Activated CD4-positive, alpha-beta T cell treated with anti-CD3 and anti-CD28 coated beads, Interleukin-2, amount 10 ng/mL, durations not matched to agents 24 days and 14 days (primary cell): Measurements from ENCODE around the gene FAM168A. TPM values are rescaled to one million over a fixed set of nuclear protein-coding genes. Genes with fewer than 3 reads are reported as not detected.

Experiments
- DNase-seq: peaks from one replicate; pipeline ENCODE4 v3.0.0; 2022
- H3K27ac Mint-ChIP-seq: one replicate; pipeline ENCODE4 v1.8.0; 2022; ENCODE audit warnings: mild to moderate bottlenecking, mixed read lengths
- H3K27me3 Mint-ChIP-seq: one replicate; pipeline ENCODE4 v1.8.0; 2022; ENCODE audit warnings: mixed read lengths
- H3K36me3 Mint-ChIP-seq: one replicate; pipeline ENCODE4 v1.8.0; 2022; ENCODE audit warnings: low read depth, mild to moderate bottlenecking, mixed read lengths
- H3K4me1 Mint-ChIP-seq: one replicate; pipeline ENCODE4 v1.8.0; 2021; ENCODE audit warnings: mixed read lengths
- H3K4me3 Mint-ChIP-seq: one replicate; pipeline ENCODE4 v1.8.0; 2022; ENCODE audit warnings: mild to moderate bottlenecking, moderate library complexity, mixed read lengths
- H3K9me3 Mint-ChIP-seq: one replicate; pipeline ENCODE4 v1.8.0; 2021; ENCODE audit warnings: mixed read lengths
- intact Hi-C: fragments of 100-400 bp; cut with micrococcal nuclease; formaldehyde crosslinking; loops from one replicate; pipeline ENCODE4 v1.15.1; 2023
- total RNA-seq: library from RNA; stranded (reverse); gene quantifications from 2 replicates; pipeline ENCODE4 v1.2.3, GENCODE V29; 2022

FAM168A gene, protein sequence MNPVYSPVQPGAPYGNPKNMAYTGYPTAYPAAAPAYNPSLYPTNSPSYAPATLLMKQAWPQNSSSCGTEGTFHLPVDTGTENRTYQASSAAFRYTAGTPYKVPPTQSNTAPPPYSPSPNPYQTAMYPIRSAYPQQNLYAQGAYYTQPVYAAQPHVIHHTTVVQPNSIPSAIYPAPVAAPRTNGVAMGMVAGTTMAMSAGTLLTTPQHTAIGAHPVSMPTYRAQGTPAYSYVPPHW
- 17.4 and 19.8 TPM in 2 replicates for total RNA-seq

DNA sequence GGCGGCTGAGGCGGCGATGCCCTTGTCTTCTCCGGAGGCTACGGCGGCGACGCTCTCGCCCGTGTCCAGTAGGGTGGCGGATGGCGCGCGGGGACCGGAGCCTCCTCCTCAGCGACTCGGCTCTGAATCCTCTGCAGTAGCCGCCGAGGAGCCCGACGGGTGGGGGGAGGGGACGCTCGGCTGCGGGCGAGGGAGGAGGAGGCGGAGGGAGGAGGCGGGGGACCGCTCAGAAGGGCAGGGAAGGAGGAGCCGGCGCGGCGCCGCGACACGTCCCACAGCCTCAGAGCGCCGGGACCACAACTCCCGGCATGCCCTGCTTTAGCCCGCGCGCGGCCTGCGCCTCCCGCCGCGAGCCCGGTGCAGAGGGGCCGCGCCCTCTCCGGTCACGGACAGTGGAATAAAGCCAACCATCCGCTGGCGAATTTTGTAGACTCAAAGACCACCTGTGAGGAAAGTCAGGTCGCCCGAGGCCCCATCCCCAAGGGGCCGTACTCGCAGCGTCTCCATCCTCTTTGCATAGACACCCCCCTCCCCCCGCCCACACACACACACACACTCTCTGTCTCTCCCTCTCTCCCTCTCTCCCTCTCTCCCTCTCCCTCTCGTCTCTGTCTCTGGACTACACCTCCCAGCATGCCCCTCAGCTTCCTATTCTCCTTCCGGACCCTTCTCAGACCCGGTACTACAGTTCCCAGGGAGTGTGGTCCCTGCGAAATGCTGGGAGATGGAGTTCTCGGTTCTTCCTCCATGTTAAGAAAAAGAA lies at the start of gene FAM168A:
Gene FAM168A (minus strand): TSS at position 157 of the 763 bp plus-strand sequence. CDS start 129,638 bp downstream, outside the sequence.
- no peaks in the 10 kb centered on the region for H3K27me3 Mint-ChIP-seq
- H3K9me3 Mint-ChIP-seq = no peaks in the 10 kb centered on the region
- peak within 1 kb of the TSS; percentile 92 for H3K27ac Mint-ChIP-seq
- intact Hi-C loops = loop anchor here (1.0 to 5.0 kb wide), 6 partner anchors 19 to 574 kb away; partner anchors contain the start of genes C2CD3, PLEKHB1, PPME1 and RAB6A
- H3K36me3 Mint-ChIP-seq = peaks cover 8% of the 10 kb centered on the region
- DNase-seq = peak; percentile 96
- H3K4me1 Mint-ChIP-seq = peaks cover 42% of the 10 kb centered on the region
- peak within 1 kb of the TSS; percentile 93 for H3K4me3 Mint-ChIP-seq

DNA sequence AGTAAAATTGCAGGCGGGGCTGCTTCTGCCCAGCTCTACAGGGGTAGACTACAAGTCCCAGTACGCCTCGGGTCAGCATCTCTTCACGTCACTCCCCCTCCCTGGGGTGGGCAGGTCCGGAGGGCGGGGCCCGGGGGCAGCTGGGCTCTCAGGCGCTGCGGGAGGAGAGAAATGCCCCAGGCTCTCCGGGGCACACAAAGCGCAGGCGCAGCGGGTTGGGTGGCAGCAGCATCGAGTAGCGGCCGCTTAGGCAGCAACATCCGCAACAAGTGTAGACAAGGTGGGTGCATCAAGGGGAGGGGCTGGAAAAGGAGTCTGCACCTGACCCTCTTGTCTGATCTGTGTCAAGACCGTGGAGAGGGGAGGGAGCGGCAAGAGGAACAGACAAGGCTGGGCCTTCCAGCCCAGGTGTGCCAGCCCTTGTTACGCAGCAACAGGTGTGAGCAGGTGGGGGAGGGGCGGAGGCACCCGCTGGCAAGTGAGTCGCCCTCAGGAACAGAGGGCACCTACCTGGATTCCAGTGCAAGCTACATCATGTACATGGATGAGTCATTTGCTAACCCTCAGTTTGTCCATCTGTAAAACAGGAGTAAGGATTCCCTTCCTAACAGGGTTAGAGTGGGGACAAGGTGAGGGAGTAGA lies 49.7 kb upstream of the FAM168A start:
- Mint-ChIP-seq H3K36me3 (no peaks in the 10 kb centered on the region), H3K27ac (no peak overlapping the region)

DNA sequence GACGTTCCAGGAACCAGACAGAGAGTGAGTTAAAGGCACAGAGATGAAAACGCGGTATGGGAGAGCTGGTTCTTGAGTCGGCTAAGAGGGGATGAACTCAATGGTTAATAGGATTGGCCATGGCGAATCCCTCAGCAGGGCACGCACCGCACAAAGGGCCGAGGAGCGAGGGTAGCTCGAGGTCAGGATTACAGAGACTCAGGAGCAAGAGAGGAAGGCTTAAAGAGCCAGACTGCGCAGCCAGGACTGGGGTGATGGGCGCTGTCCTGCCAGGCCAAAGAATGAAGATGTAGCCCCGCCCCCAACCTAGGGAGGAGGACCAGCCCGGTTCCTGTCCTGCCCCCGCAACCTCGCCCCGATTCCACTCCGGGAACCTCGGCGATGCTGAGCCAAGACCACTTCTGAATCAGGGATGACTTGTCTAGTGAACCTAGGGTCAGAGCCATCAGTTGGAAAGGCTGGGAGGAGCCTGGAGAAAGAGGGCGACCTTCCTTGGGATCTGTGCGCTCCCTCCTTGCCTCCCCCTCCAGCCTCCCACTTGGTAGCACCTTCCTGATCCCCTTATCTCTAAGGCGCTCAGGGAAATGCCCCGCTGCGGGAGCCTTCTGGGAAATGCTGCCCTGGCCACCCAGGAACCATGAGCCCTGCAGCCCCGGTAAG lies 48.2 kb upstream of the FAM168A start, which contains the start of gene PLEKHB1:
Gene PLEKHB1 (plus strand): TSS at position 610 of the 660 bp plus-strand sequence. CDS start 28 bp downstream, at position 638.
- H3K4me3 Mint-ChIP-seq = peak within 1 kb of the TSS; percentile 75
- H3K27me3 Mint-ChIP-seq = peaks cover 3% of the 10 kb centered on the region
- DNase-seq = no peak
- no peaks in the 10 kb centered on the region for H3K36me3 Mint-ChIP-seq
- no peak within 1 kb of the TSS for H3K27ac Mint-ChIP-seq
- intact Hi-C loops = loop anchor here (2.0 kb wide), 1 partner anchor 47 kb away; the partner anchor contains the start of gene FAM168A
- peaks cover 11% of the 10 kb centered on the region for H3K4me1 Mint-ChIP-seq
- H3K9me3 Mint-ChIP-seq = no peaks in the 10 kb centered on the region

More for the DNA sequence above, 49.7 kb upstream of the FAM168A start:
- intact Hi-C loops = loop anchor here (2.0 kb wide), 1 partner anchor 49 kb away; the partner anchor contains the start of gene FAM168A
- peak; percentile 96 for DNase-seq
- H3K9me3 Mint-ChIP-seq = no peaks in the 10 kb centered on the region
- H3K27me3 Mint-ChIP-seq = peaks cover 3% of the 10 kb centered on the region
- H3K4me1 Mint-ChIP-seq = peaks cover 11% of the 10 kb centered on the region
- H3K4me3 Mint-ChIP-seq = peak overlapping the region; percentile 75

DNA sequence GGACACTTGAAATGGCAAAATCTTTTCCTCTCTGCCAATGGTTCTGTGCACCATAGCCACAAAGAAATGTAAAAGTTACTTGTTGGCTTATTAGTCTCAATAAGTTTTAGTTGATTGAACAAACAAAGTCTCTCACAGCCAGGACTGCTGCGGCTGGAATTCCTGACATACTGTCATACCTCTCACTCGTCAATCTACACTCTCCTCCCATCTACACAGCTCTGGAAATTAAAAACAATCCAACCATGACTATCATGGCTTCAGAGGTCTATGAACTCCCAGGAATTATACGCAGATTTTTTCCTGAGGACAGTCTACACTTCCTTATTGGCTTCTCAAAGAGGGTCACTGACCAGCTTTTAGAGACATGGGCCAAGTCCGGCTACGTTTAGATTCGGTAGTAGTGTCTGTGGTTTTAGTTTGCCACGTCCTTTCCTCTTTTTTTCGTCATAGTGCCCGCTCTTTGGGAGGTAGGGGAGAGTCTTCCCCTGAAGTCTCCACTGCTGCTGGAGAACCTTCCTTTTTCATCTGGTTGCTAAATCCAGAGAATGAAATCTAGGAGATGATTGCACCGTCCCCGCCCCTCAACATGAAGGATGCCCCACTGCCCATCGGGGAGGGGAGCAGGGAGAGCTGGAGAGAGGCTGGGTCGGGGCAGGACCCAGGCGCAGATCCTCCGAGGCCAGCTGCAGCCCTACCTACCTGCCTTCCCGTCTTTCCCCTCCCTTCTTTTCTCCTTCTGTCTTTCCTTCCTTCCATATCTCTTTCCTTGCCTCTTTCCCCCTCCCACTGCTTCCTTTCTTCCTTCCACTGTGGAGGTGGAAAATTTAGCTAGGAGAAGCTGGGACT lies 47.4 kb upstream of the FAM168A start:
- Mint-ChIP-seq H3K9me3 (no peaks in the 10 kb centered on the region), H3K27ac (no peak overlapping the region), H3K4me1 (peaks cover 16% of the 10 kb centered on the region), H3K27me3 (peaks cover 3% of the 10 kb centered on the region), H3K36me3 (no peaks in the 10 kb centered on the region), H3K4me3 (no peak overlapping the region)
- no peak for DNase-seq
- intact Hi-C loops = no loop called here

DNA sequence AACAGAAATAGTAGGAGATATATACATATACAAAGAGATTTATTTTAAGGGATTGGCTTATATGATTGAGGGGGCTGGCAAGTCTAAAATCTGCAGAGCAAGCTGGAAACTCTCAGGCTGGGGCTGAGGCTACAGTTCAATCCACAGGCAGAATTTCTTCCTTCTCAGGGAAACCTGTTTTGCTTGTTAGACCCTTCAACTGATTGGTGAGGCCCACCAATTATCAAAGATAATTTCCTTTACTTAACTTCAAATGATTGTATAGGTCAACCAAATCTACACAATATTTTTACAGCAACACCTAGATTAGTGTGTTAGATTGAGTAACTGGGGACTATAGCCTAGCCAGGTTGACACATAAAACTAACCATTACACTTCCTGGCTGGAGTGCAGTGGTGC lies 43.8 kb upstream of the FAM168A start:
- Mint-ChIP-seq H3K27me3 (peaks cover 3% of the 10 kb centered on the region), H3K4me3 (no peak overlapping the region), H3K36me3 (no peaks in the 10 kb centered on the region), H3K27ac (no peak overlapping the region), H3K4me1 (peaks cover 6% of the 10 kb centered on the region), H3K9me3 (no peaks in the 10 kb centered on the region)
- intact Hi-C loops = no loop called here
- DNase-seq = no peak

DNA sequence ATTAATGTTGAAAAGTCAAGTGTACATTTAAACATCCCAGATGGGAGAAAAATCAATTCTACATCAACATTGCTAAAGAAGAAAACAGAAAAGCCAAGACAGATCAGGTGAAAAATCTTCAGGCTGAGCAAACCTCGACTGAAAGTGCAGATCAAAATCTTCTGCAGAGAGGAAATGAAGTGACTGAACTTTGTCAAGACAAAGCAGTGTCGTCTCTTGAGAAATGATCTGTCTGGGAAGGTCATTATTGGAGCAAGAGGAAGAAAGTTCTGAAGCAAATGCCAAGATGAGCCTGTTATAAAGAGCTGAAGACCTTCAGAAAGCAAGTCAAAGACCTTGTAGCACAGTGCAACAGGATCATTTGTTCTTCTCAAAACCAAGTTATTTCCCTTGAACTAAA lies 42.7 kb upstream of the FAM168A start:
- no peak overlapping the region for H3K27ac Mint-ChIP-seq

DNA sequence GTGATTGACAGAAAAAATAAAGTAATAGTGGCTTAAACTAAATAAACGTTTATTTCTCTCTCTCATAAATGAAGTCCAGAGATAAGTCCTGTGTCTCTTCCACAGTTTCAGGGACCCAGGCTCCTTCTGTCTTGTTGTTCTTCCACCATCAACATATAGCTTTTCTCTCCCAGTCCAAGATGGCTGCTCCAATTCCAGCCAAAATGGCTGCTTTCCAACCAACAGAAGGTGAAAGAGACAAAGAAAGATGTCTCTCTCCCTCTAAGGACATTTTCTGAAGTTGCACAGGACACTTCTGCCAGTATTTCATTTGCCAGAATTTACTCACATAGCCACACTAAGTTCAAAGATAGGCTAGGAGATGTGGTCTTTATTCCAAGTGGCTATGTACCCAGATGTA lies 39.1 kb upstream of the FAM168A start:
- intact Hi-C loops = no loop called here
- H3K9me3 Mint-ChIP-seq = peaks cover 3% of the 10 kb centered on the region
- no peaks in the 10 kb centered on the region for H3K27me3 Mint-ChIP-seq
- no peak overlapping the region for H3K27ac Mint-ChIP-seq
- H3K4me1 Mint-ChIP-seq = peaks cover 10% of the 10 kb centered on the region
- no peak overlapping the region for H3K4me3 Mint-ChIP-seq
- H3K36me3 Mint-ChIP-seq = no peaks in the 10 kb centered on the region
- no peak for DNase-seq

More for the DNA sequence above, 42.7 kb upstream of the FAM168A start:
- DNase-seq = no peak
- Mint-ChIP-seq H3K36me3 (no peaks in the 10 kb centered on the region), H3K4me1 (peaks cover 6% of the 10 kb centered on the region), H3K4me3 (no peak overlapping the region), H3K9me3 (peaks cover 3% of the 10 kb centered on the region), H3K27me3 (peaks cover 3% of the 10 kb centered on the region)
- intact Hi-C loops = no loop called here

DNA sequence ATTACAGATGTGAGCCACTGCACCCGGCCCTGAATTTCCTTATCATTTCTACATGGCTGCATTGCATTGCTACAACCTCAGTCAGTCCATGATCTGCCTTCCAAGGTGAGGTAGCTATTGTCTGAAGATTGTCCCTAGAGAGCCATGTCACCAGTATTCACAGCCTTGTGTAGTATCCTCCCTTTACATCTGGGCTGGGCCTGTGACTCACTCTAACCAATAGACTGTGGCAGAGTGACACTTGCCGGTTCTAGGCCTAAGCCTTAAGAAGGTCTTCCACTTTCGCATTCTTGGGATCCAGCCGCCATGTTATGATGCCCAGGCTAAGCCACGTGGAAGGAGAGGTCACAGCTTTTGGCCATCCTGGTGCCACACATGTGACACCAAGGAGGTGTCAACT lies 38.3 kb upstream of the FAM168A start:
- no peaks in the 10 kb centered on the region for H3K36me3 Mint-ChIP-seq
- peaks cover 10% of the 10 kb centered on the region for H3K4me1 Mint-ChIP-seq
- no peaks in the 10 kb centered on the region for H3K27me3 Mint-ChIP-seq
- no peak overlapping the region for H3K27ac Mint-ChIP-seq
- intact Hi-C loops = no loop called here
- H3K9me3 Mint-ChIP-seq = peaks cover 3% of the 10 kb centered on the region
- no peak for DNase-seq
- H3K4me3 Mint-ChIP-seq = no peak overlapping the region

DNA sequence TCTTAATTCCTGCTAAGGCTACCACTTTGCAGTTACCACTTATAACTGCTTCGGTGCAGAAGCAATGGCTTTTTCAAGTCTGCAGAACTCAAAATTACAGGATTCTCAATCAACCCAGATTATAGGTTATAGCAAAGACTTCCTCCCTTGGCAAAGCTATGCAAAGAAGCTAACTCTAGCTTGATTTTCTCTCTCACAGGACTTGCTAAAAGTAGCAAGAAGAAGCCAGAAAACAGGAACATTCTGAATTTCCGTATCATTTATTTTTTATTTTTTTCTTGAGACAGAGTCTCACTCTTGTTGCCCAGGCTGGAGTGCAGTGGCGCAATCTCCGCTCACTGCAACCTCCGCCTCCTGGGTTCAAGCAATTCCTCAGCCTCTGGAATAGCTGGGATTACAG lies 37.8 kb upstream of the FAM168A start:
- no peak overlapping the region for H3K4me3 Mint-ChIP-seq
- intact Hi-C loops = no loop called here
- no peak overlapping the region for H3K27ac Mint-ChIP-seq
- H3K9me3 Mint-ChIP-seq = peaks cover 3% of the 10 kb centered on the region
- no peaks in the 10 kb centered on the region for H3K27me3 Mint-ChIP-seq
- peaks cover 9% of the 10 kb centered on the region for H3K4me1 Mint-ChIP-seq
- DNase-seq = no peak
- H3K36me3 Mint-ChIP-seq = no peaks in the 10 kb centered on the region

DNA sequence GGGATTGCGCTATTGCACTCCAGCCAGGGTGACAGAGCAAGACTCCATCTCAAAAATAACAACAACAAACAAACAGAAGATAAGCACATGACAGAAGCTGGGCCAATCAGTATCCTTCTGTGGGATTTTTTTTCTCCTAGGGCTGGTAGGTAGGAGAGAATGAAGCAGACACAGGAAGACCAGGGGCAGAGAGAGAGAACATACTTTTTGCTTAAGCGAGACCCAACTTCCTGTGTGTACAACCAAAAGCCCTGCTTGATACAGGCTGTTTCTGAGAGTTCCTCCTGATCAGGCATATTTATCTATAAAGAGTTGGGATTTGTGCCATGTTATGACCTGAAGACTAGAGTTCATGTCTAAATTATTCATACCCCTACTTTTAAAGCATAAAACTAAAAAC lies 36.1 kb upstream of the FAM168A start:
- Mint-ChIP-seq H3K27ac (no peak overlapping the region), H3K9me3 (peaks cover 3% of the 10 kb centered on the region), H3K4me3 (no peak overlapping the region), H3K36me3 (no peaks in the 10 kb centered on the region), H3K4me1 (peaks cover 4% of the 10 kb centered on the region), H3K27me3 (no peaks in the 10 kb centered on the region)
- DNase-seq = no peak
- intact Hi-C loops = no loop called here

DNA sequence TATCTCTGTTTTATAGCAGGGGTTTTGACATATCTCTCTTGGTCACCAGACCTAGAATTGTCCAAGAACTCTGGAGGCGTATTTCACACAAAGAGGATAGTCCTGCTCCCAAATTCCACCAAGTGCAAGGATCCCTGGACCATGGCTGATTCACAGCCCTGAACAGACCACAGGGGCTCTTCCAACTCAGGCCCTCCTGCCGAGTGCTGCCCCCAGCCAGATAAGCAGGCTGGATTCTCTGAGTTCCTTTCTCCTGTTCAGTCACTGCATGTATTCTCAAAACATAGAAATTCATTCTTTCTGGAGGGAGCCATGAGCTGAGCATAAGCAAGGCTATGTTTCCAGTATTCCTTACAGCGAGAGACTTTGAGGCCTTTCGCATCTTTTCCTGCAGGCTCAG lies 35.1 kb upstream of the FAM168A start:
- Mint-ChIP-seq H3K36me3 (no peaks in the 10 kb centered on the region), H3K4me1 (peaks cover 4% of the 10 kb centered on the region), H3K9me3 (peaks cover 3% of the 10 kb centered on the region), H3K4me3 (no peak overlapping the region), H3K27me3 (peaks cover 3% of the 10 kb centered on the region), H3K27ac (no peak overlapping the region)
- DNase-seq = no peak
- intact Hi-C loops = no loop called here

DNA sequence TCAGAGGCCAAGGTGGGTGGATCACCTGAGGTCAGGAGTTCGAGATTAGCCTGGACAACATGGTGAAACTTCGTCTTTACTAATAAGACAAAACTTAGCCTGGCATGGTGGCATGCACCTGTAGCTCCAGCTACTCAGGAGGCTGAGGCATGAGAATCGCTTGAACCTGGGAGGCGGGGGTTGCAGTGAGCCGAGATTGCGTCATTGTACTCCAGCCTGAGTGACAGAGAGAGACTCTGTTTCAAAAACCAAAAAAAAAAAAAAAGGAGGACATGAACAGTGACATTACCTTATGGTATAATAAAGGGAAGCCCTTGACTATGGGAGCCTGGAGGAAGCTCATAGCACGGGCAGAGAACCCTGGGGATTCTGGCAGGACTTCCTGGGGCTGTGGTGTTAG lies 32.0 kb upstream of the FAM168A start:
- no peaks in the 10 kb centered on the region for H3K9me3 Mint-ChIP-seq
- intact Hi-C loops = loop anchor here (5.0 kb wide), 1 partner anchor 302 kb away; no protein-coding TSS in a partner anchor
- H3K27ac Mint-ChIP-seq = no peak overlapping the region
- H3K4me3 Mint-ChIP-seq = no peak overlapping the region
- no peak for DNase-seq
- H3K36me3 Mint-ChIP-seq = no peaks in the 10 kb centered on the region
- H3K27me3 Mint-ChIP-seq = peaks cover 7% of the 10 kb centered on the region
- H3K4me1 Mint-ChIP-seq = peaks cover 6% of the 10 kb centered on the region
